T-helper 1 cell (primary cell): Measurements from ENCODE around the gene GPN2.
"Not testable (repeated sequence)": the region's sequence is repeated elsewhere in the genome, so short reads cannot be mapped to it uniquely, and the experiment has no call there.

ENCODE experiments used
- DNase-seq, 5 donors: peaks; one replicate each; pipeline ENCODE4 v3.0.0-alpha.2; 2012 to 2020

Gene GPN2

DNA sequence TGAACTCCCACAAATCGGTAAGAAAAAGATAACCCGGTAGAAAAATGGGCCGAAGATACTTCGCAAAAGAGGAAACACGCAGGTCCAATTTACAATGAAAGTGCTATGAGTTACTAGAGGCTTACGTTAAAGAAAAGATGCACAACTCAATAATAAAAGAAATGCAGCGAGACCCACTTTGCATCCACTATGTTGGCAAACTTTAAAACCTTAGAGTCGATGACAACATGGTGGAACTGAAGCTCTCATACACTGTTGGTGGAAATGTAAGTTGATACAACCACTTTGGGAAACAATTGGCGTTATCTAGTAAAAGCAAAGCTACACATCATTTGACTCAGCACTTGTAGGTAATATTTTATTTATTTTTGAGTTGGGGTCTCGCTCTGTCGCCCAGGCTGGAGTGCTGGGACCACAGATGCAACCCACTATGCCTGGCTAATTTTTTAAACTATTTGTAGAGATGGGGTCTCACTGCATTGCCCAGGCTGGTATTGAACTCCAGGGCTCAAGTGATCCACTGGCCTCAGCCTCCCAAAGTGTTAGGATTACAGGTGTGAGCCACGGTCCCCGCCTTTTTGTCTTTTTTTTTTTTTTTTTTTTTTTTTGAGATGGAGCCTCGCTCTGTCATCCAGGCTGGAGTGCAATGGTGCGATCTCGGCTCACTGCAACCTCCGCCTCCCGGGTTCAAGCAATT lies 10.9 kb upstream of the GPN2 start:
- no peak for DNase-seq

DNA sequence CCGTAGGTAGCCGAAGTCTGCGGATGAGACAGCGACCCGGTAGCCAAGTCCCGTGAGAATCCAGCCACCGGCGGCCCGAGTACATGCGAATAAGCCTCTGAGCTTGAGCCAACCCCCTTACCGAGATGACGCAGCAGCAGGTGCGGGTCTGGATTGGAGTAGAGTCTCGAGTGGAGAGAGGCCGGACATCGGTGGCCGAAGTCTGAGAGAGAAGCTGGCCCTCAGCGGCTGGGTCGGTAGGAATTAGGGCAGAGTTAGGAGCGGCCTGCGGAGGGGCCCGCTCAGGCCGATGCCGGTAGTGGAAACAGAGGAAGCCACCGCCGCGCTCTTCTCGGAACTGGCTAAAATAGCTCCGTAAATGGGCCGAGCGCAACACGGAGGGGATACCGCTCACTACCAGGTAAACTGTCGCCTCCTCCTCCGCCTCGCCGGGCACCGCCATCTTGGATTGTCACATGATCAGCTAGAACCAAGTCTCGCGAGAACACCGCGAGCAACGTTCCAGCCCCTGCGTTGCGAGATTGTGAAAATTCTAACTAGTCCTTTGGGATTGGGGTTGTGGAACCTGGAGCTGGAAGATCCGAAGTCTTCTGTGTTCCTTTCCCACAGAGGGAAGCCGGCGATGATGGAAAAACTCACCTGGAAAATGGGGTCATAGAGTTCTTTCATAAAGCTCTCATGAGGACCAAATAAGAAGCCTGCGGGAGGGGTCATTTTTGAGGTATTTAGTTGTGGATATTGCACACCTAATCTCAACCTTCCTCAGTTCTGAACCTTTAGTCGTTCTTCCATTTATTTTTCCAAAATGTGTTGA lies 10.1 kb upstream of the GPN2 start, which contains the start of gene GPATCH3:
GPATCH3 (minus strand) TSS at position 467 of the 814 bp plus-strand sequence; CDS start at position 442, 25 bp downstream.
- DNase-seq: peak; percentile 73 to 89 (median 84)

DNA sequence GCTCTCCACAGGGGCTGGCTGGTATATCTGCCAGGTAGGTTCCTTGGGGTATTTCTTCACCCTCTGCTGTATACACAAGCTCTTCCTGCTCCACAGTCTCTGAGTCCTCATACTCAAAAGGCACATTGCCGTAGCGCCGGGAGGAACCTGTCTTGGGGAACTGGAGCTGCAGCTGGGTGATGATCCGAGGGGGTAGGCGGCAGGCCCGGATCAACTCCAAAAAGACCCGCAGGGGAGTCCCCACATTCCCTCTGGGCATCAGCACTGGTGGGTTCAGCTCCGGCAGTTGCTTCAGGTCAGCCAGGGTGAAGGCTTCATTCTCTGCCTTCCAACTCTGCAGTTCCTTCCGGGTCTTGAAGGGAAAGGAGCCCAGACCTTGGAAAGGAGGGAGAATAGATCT lies 7.3 kb upstream of the GPN2 start:
- no peak for DNase-seq

- no peak for DNase-seq
These were observed 4.2 kb upstream of the GPN2 start for GRCh38 chr1:26894263-26894662.

DNA sequence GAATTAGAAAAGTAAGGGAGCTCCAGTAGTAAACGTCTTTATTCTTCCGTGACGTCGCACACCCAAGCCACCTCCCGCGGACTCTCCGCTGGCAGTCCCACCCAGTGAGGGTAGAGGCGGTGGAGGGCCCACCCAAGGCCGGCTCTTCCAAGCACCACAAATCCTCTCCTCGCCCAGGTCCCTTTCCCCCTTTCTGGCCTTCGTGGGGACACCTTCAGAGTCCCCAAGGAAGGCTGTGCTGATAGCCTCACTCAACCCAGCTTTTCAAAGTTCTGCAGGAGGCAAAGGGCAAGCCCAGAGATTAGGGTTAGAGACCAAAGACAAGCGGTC lies 349 bp upstream of the GPN2 start:
- no peak for DNase-seq

DNA sequence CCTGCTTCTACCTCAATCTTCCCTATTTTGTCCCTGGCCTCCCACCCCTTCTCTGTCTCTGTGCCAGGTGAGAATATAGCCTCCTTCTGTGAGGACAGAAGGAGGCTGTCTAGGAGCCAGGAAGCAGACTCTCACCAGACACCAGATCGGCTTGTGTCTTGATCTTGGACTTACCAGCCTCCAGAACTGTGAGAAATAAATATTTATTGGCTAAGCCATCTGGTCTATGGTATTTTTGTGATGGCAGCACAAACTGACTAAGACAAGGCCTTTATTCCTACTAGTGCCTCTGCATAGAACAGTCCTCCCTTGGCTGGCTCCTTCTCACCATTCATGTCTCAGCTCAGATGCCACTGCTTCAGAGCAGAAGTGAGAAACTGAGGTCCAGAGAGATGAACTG lies 1.9 kb downstream of the GPN2 start:
- DNase-seq: no peak

DNA sequence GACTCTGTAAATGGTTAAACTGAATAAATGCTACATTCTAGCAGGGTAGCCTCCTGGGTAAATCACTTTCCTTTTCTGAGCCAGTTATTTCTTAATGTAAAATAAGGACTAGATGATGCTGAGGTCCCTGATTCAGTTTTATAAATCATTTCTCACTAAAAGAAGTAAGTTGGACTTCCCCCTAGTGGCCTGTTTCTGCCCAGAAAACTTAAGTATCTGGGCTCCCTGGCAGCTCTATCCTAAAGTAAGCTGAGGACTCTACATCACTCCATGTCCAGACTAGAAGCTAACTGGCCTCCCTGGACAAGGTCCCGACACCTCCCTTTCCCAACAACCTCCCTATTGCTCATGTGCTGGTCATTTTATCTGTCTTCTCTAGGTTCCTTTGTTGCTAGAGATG lies 3.0 kb downstream of the GPN2 start:
- DNase-seq: peak in 1 of 5 donors; percentile 26

- no peak for DNase-seq
These were observed 7.2 kb downstream of the GPN2 start for GRCh38 chr1:26882696-26883463.

GRCh38 chr1:26881611-26882010 lies 8.5 kb downstream of the GPN2 start:
- DNase-seq: not testable (repeated sequence)

GRCh38 chr1:26879793-26880192 lies 10.3 kb downstream of the GPN2 start:
- DNase-seq: no peak

DNA sequence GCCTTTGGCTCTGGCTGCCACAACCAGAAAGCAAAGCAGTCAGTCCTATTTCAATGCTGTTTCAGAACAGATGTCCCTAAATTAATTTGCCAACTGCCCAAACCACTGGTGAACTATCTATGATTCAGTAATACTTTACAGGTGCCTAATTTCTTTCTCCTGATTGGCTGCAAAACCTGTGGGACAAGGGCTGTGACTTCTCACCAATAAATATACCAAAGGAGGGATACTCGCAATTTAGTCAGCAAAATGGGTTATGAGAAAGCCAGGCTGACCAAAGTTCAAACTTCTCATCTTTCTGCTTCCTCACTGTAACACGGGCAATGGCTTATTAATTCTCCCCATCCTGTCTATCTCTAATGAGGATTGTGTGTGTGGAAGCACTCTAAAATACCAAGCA lies 12.8 kb downstream of the GPN2 start:
- DNase-seq: no peak

- no peak for DNase-seq
These were observed 15.2 kb downstream of the GPN2 start for GRCh38 chr1:26874896-26875295.

GRCh38 chr1:26873097-26873496 lies 17.0 kb downstream of the GPN2 start:
- DNase-seq: not testable (repeated sequence)

- DNase-seq: peak; percentile 87 to 98 (median 90)
These were observed 25.2 kb downstream of the GPN2 start for GRCh38 chr1:26864610-26865480.

- DNase-seq: no peak
These were observed 26.4 kb downstream of the GPN2 start for GRCh38 chr1:26863685-26864077.

DNA sequence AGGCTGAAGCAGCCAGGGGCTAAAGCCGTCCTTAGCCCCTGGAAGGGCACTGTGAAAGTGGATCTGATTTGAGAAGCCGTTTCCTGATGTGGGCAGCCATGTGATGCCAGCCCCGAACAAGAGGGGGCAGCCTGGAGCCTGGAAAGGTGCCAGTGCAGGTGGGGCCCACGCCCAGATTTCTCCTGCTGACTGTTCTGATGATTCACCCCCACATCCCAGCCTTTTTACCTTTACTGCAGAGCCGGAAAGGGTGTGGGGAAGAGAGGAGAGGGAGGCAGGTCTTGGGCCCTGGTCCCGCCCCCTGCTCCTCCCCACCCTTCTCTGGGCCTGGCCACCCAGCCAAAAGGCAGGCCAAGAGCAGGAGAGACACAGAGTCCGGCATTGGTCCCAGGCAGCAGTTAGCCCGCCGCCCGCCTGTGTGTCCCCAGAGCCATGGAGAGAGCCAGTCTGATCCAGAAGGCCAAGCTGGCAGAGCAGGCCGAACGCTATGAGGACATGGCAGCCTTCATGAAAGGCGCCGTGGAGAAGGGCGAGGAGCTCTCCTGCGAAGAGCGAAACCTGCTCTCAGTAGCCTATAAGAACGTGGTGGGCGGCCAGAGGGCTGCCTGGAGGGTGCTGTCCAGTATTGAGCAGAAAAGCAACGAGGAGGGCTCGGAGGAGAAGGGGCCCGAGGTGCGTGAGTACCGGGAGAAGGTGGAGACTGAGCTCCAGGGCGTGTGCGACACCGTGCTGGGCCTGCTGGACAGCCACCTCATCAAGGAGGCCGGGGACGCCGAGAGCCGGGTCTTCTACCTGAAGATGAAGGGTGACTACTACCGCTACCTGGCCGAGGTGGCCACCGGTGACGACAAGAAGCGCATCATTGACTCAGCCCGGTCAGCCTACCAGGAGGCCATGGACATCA lies 27.1 kb downstream of the GPN2 start, which contains the start of gene SFN:
SFN (plus strand) TSS at position 369 of the 904 bp plus-strand sequence; CDS start at position 433, 64 bp downstream.
- DNase-seq: peak in 3 of 5 donors; percentile 31 to 65 (median 40)

- no peak for DNase-seq
These were observed 28.1 kb downstream of the GPN2 start for GRCh38 chr1:26861889-26862378.

GRCh38 chr1:26861286-26861701 lies 28.8 kb downstream of the GPN2 start:
- no peak for DNase-seq

DNA sequence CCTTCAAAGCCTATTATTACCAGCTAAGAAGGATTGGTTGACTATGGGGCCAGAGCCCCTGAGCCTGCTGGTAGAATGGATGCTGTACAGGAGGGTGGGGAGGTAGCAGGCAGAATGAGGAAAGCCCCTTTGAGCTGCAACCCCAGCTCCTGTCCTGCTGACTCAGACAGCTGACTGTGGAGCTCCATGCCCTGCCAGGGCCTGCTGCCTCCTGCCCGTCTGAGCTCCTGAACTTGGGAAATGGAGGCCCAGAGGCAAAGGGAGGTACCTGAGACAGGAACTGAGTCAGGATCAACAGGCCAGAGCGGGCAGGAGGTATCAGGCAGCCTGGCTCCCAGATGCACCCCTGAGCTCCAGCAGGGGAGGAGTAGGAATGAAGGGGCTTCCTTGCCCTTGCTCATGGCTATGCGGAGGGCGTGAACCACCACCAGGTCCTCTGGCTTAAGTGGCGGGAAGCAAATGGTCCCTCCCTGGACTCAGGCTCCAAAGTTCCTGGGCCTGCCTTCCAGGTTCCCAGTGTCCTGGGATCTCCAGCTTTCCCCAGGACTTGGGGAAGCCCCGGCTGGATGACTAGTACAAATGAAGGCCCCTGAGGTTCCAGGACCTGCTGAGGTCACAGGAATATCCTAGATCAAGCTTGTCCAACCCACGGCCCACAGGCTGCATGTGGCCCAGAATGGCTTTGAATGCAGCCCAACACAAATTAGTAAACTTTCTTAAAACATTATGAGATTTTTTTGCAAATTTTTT lies 31.0 kb downstream of the GPN2 start:
- DNase-seq: no peak

DNA sequence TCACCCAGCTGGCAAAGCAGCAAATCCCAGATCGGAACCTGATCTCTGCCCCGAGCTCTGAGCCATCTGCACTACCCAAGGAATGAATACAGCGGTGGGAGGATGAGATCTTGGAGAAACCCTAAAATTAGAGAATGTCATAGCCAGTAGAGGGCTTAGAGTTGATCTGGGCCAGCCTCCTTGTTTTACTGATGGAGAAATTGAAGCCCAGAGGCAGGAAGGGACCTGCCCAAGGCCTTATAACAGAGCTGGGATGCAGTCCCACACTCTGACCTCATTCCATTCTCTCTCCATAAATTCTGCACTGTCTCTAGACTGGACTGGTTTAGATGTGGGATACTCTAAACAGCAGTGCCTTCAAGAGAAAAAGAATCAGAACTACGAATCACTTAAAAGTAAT lies 31.9 kb downstream of the GPN2 start:
- DNase-seq: no peak
